Activated gamma-delta T cell treated with Interleukin-2 at 50 U/mL for 16 hours (primary cell): Measurements from ENCODE around the gene CALM3.

Source experiments
- DNase-seq: peaks from one replicate; pipeline ENCODE4 v3.0.0-alpha.2; 2020

Gene CALM3

GRCh38 chr19:46640656-46641055, 39.5 kb downstream of the CALM3 start:
- no peak for DNase-seq

GRCh38 chr19:46644720-46645119, 43.6 kb downstream of the CALM3 start:
- no peak for DNase-seq

GRCh38 chr19:46646402-46646801, 45.3 kb downstream of the CALM3 start:
- DNase-seq = no peak

DNA sequence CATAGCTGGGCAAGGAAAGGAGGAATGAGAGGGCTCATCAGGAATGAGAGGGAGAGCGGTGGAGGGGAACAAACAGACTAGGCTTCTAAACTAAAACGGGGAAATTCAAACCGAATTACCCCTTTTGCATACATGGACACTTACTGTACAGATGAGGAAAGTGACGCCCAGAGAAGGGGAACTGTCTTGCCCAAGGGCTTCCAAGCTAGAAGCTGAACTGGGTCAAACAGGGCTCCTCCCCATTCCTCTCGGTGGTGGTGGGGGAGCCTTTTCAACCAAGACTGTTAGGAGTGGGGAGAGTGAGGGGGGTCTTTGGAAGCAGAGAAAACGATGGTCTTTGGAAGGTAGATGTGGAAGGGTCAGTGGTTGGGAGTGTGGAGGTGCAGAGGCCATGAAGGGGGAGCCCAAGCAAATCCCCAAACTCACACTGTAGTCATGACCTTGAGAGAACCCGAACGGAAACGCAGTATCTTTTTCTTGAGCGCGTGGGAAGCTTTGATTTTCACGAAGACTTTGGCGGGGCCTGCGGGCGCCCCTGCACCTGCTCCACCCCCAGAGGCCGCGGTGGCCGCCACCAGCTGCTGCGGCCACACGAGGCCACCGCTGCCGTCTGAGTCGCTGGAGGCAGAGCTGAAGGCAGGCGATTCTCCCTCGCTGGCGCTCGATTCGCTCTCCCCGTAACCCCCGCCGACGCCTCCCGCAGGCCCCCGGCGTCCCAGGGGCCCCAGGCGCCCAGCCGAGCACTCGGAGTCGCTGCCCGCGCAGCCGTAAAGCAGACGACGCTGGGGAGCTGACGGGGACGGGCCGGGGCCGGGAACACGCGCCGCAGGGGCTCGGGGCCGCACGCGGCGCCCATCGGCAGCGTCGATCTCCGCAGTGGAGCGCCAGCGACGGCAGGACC, 47.2 kb downstream of the CALM3 start:
- DNase-seq = no peak

- DNase-seq = no peak
Observed at GRCh38 chr19:46648961-46649960, 48.1 kb downstream of the CALM3 start.

DNA sequence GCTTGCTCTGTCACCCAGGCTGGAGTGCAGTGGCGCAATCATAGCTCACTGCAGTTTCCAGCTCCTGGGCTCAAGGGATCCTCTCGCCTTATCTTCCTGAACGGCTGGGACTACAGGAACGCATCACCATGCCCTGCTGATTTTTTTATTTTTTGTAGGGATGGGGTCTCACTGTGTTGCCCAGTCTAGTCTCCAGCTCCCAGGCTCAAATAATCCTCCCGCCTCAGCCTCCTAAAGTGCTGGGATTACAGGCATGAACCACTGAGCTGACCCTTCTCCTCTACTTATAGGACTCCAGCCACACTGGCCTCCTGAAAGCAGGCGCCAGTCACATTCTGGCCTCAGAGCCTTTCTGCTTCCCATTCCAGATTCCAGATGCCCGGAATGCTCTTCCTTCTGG, 49.3 kb downstream of the CALM3 start:
- DNase-seq = no peak

DNA sequence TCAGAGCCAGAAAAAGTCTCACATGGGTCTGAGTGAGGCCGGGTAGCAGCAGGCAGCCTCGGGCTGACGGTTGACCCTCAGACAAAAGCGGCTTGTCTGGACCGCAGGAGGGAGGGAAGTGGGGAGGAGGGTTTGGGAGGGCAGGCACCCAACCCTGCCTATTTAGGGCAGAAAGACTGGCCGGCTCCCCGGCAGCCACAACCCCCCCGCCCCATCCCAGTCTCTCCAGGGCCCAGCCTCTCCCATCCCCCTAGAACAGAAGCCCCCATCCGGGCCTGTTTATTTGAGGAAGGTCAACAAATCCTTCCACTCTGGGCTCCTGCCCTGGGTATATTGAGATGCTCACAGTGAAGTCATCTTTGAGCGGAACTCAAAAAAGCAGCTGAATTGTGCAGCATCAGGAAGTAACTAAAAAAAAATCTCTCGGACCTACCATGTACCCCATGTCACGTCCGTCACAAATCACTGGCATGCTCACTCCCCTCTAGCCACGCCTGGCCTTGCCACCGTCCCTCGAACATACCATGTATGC, 53.6 kb downstream of the CALM3 start:
- no peak for DNase-seq

- no peak for DNase-seq
Observed at GRCh38 chr19:46656541-46656940, 55.4 kb downstream of the CALM3 start.

- no peak for DNase-seq
Observed at GRCh38 chr19:46659151-46660007, 58.2 kb downstream of the CALM3 start.

DNA sequence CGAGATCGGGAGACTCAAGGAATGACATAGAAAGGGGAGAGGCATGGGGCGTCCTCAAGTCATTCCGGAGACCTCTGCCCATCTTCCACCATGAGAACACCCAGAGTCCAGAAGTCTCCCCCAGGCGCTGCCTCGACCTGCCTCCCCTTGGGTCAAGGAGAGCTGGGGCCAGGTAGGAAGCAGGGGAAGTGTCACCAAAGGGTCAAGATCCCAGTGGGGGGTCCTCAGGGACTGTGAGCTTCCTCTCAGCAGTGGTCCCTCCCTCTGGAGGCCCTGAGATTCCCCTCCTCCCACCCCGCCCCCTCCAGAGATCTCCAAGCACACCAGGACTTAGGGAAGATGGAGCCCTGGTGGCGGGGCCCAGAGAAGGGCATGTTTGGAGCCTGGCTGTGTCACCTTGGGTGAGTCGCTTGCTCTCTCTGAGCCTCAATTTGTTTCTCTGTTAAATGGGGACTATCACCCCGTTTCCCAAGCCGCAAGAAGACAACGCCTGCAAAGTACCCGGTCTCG, 58.9 kb downstream of the CALM3 start:
- DNase-seq = no peak
